ENCODE data around the gene BMPR1A.

- TF ChIP-seq POLR2A (IDR thresholded peaks at IDR 0.05) (no peak), CTCF (IDR thresholded peaks at IDR 0.05) (no peak), EP300 (IDR thresholded peaks at IDR 0.05; ENCODE audit: low read depth) (no peak)
These were observed 2.0 kb downstream of the BMPR1A start for GRCh38 chr10:86758189-86759072.
